ENCODE results near the gene LRRN2.

Gene LRRN2

DNA sequence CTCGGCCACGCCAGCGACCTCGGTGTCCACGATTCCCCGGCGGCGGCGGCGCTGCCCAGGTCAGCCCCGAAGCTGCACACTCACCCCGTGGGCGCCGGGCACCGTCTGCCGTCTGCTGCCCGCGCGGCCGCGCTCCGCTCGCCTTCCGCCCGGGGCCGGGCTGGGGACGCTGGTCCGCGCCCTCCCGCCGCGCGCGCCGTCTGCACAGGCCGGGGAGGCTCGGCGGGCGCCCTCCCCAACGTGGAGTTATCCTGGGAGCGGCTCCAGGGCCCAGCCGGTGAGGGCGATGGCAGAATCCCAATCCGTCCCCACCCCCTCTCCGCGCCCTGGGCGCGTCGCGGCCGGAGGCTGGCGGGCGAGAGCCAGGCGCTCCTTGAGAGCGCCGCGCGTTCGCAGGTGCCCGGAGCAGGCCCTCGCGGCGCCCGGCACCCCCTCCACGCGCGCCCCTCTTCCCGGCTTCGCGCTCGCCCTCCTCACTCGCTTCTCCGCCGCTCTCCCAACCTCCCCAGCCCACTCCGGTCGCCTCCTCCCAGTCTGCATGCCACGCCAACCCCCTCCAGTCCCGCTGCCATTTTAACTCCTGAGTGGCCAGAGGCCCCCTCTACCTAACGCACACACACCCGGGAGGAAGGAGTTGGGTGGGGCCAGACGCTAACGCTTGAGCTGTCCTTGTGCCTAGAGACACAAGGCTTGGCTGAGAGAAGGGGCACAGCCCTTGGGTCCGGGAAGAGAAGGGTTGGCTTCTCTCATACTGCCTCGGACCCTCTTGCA, at the start of gene LRRN2:
Gene LRRN2 (minus strand): TSS at position 503 of the 771 bp plus-strand sequence. CDS start 65,746 bp downstream, outside the sequence.
- TF ChIP-seq, protein P1, sequence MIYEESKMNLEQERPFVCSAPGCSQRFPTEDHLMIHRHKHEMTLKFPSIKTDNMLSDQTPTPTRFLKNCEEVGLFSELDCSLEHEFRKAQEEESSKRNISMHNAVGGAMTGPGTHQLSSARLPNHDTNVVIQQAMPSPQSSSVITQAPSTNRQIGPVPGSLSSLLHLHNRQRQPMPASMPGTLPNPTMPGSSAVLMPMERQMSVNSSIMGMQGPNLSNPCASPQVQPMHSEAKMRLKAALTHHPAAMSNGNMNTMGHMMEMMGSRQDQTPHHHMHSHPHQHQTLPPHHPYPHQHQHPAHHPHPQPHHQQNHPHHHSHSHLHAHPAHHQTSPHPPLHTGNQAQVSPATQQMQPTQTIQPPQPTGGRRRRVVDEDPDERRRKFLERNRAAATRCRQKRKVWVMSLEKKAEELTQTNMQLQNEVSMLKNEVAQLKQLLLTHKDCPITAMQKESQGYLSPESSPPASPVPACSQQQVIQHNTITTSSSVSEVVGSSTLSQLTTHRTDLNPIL (CRISPR knock-in tag; IDR thresholded peaks at IDR 0.05; ENCODE audit: low read depth): no peak
- TF ChIP-seq ZNF565 (CRISPR knock-in tag; conservative IDR thresholded peaks at IDR 0.05; ENCODE audit: low read depth) (no peak), RARB (CRISPR knock-in tag; IDR thresholded peaks at IDR 0.05) (no peak), ESRRG (CRISPR knock-in tag; IDR thresholded peaks at IDR 0.05) (no peak), ZNF8 (CRISPR knock-in tag; IDR thresholded peaks at IDR 0.05) (no peak), ZFP30 (CRISPR knock-in tag; IDR thresholded peaks at IDR 0.05) (no peak), OSR1 (CRISPR knock-in tag; IDR thresholded peaks at IDR 0.05) (no peak), ZNF70 (CRISPR knock-in tag; IDR thresholded peaks at IDR 0.05) (no peak), ZC3H10 (CRISPR knock-in tag; IDR thresholded peaks at IDR 0.05) (no peak), BACH2 (CRISPR knock-in tag; IDR thresholded peaks at IDR 0.05; ENCODE audit: borderline replicate concordance) (no peak), ZFP3 (CRISPR knock-in tag; IDR thresholded peaks at IDR 0.05) (no peak), ARNTL (CRISPR knock-in tag; IDR thresholded peaks at IDR 0.05; ENCODE audit: borderline replicate concordance, low read depth) (no peak), TCF4 (CRISPR knock-in tag; IDR thresholded peaks at IDR 0.05; ENCODE audit: borderline replicate concordance) (no peak), SNAI2 (CRISPR knock-in tag; IDR thresholded peaks at IDR 0.05) (no peak), GLIS3 (CRISPR knock-in tag; IDR thresholded peaks at IDR 0.05) (no peak), CSDC2 (CRISPR knock-in tag; IDR thresholded peaks at IDR 0.05) (no peak), TOX (CRISPR knock-in tag; IDR thresholded peaks at IDR 0.05; ENCODE audit: borderline replicate concordance) (no peak), ISL1 (CRISPR knock-in tag; IDR thresholded peaks at IDR 0.05) (no peak), PPARA (CRISPR knock-in tag; IDR thresholded peaks at IDR 0.05; ENCODE audit: borderline replicate concordance) (no peak)
- TF ChIP-seq, protein P2, sequence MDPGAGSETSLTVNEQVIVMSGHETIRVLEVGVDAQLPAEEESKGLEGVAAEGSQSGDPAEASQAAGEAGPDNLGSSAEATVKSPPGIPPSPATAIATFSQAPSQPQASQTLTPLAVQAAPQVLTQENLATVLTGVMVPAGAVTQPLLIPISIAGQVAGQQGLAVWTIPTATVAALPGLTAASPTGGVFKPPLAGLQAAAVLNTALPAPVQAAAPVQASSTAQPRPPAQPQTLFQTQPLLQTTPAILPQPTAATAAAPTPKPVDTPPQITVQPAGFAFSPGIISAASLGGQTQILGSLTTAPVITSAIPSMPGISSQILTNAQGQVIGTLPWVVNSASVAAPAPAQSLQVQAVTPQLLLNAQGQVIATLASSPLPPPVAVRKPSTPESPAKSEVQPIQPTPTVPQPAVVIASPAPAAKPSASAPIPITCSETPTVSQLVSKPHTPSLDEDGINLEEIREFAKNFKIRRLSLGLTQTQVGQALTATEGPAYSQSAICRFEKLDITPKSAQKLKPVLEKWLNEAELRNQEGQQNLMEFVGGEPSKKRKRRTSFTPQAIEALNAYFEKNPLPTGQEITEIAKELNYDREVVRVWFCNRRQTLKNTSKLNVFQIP (CRISPR knock-in tag; IDR thresholded peaks at IDR 0.05; ENCODE audit: borderline replicate concordance, low read depth): no peak
- peak; percentile 11; the same call in 2 of the 3 replicates for ATAC-seq

GRCh38 chr1:204735042-204735441, 49.5 kb upstream of the LRRN2 start:
- ATAC-seq: no peak
- TF ChIP-seq ZFP30 (CRISPR knock-in tag; IDR thresholded peaks at IDR 0.05) (no peak), ZC3H10 (CRISPR knock-in tag; IDR thresholded peaks at IDR 0.05) (no peak), TCF4 (CRISPR knock-in tag; IDR thresholded peaks at IDR 0.05; ENCODE audit: borderline replicate concordance) (no peak), RARB (CRISPR knock-in tag; IDR thresholded peaks at IDR 0.05) (no peak), BACH2 (CRISPR knock-in tag; IDR thresholded peaks at IDR 0.05; ENCODE audit: borderline replicate concordance) (no peak), ZFP3 (CRISPR knock-in tag; IDR thresholded peaks at IDR 0.05) (no peak), ZNF70 (CRISPR knock-in tag; IDR thresholded peaks at IDR 0.05) (no peak), CSDC2 (CRISPR knock-in tag; IDR thresholded peaks at IDR 0.05) (no peak), SNAI2 (CRISPR knock-in tag; IDR thresholded peaks at IDR 0.05) (no peak), ESRRG (CRISPR knock-in tag; IDR thresholded peaks at IDR 0.05) (no peak), ZNF8 (CRISPR knock-in tag; IDR thresholded peaks at IDR 0.05) (no peak), TSHZ2 (CRISPR knock-in tag; IDR thresholded peaks at IDR 0.05) (no peak), GLIS3 (CRISPR knock-in tag; IDR thresholded peaks at IDR 0.05) (no peak), TOX (CRISPR knock-in tag; IDR thresholded peaks at IDR 0.05; ENCODE audit: borderline replicate concordance) (no peak), OSR1 (CRISPR knock-in tag; IDR thresholded peaks at IDR 0.05) (no peak), ARNTL (CRISPR knock-in tag; IDR thresholded peaks at IDR 0.05; ENCODE audit: borderline replicate concordance, low read depth) (no peak)
- TF ChIP-seq, protein P3, sequence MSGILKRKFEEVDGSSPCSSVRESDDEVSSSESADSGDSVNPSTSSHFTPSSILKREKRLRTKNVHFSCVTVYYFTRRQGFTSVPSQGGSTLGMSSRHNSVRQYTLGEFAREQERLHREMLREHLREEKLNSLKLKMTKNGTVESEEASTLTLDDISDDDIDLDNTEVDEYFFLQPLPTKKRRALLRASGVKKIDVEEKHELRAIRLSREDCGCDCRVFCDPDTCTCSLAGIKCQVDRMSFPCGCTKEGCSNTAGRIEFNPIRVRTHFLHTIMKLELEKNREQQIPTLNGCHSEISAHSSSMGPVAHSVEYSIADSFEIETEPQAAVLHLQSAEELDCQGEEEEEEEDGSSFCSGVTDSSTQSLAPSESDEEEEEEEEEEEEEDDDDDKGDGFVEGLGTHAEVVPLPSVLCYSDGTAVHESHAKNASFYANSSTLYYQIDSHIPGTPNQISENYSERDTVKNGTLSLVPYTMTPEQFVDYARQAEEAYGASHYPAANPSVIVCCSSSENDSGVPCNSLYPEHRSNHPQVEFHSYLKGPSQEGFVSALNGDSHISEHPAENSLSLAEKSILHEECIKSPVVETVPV (CRISPR knock-in tag; IDR thresholded peaks at IDR 0.05): no peak
- TF ChIP-seq, protein P1 (CRISPR knock-in tag; IDR thresholded peaks at IDR 0.05; ENCODE audit: low read depth): no peak

Data from SK-N-SH treated with all-trans-retinoic acid at 6 μM for 48 hours (cell line).